ENCODE data around the gene CMIP.

CMIP gene

DNA sequence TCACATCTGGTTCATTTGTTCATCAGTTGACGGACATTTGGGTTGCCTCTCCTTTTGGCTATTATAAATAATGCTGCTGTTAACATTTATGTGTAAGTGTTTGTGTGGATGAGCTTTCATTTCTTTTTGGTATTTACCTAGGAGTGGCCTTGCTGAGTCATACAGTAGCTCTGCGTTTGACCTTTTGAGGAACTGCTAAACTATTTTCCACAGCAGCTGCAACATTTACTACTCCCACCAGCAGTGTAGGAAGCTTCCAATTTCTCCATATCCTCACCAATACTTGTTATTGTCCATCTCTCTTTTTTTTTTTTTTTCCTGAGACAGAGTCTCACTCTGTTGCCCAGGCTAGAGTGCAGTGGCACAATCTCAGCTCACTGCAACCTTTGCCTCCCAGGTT is 313.8 kb downstream of the CMIP start:
- Histone ChIP-seq H2AFZ (no peak overlapping the region), H3K9me3 (ENCODE audit: control insufficient read depth, low read length) (no peaks in the 10 kb centered on the region), H3K4me3 (ENCODE audit: low read depth, low read length) (no peak overlapping the region), H3K4me2 (ENCODE audit: low read length) (no peak overlapping the region), H3K36me3 (ENCODE audit: control insufficient read depth, insufficient read depth, low read length) (no peaks in the 10 kb centered on the region), H3K27me3 (ENCODE audit: control insufficient read depth, insufficient read depth, low read length) (no peaks in the 10 kb centered on the region), H3K27ac (no peak overlapping the region), H3K4me1 (no peaks in the 10 kb centered on the region), H3K9ac (no peak overlapping the region), H3K79me2 (no peaks in the 10 kb centered on the region)
- TF ChIP-seq, protein P1, sequence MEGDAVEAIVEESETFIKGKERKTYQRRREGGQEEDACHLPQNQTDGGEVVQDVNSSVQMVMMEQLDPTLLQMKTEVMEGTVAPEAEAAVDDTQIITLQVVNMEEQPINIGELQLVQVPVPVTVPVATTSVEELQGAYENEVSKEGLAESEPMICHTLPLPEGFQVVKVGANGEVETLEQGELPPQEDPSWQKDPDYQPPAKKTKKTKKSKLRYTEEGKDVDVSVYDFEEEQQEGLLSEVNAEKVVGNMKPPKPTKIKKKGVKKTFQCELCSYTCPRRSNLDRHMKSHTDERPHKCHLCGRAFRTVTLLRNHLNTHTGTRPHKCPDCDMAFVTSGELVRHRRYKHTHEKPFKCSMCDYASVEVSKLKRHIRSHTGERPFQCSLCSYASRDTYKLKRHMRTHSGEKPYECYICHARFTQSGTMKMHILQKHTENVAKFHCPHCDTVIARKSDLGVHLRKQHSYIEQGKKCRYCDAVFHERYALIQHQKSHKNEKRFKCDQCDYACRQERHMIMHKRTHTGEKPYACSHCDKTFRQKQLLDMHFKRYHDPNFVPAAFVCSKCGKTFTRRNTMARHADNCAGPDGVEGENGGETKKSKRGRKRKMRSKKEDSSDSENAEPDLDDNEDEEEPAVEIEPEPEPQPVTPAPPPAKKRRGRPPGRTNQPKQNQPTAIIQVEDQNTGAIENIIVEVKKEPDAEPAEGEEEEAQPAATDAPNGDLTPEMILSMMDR (IDR thresholded peaks at IDR 0.05), result no peak

Measured in parathyroid adenoma (tissue), 2 donors.